Liver (tissue), 3 donors: ENCODE results near the gene TUBB6.

Experiments
- ATF3 ChIP-seq: IDR thresholded peaks from 2 replicates; pipeline ENCODE4 v1.6.1; 2016; ENCODE audit warnings: antibody characterized with exemption
- CTCF ChIP-seq: fragments of 150-350 bp; IDR thresholded peaks from 2 replicates; pipeline ENCODE4 v1.5.1; 2017; ENCODE audit warnings: improper control_type of control experiment, low read depth, low read length; ENCODE audit not compliant: missing input control
- FOXA2 ChIP-seq: IDR thresholded peaks from 2 replicates; pipeline ENCODE4 v1.6.1; 2016; ENCODE audit warnings: antibody characterized with exemption
- GABPA ChIP-seq, 2 donors: IDR thresholded peaks in 1 of 2; conservative IDR thresholded peaks in 1 of 2; 2 replicates each; pipeline ENCODE4 v1.6.1; 2016; ENCODE audit warnings: antibody characterized with exemption in 2 of 2, mild to moderate bottlenecking in 1 of 2, moderate library complexity in 1 of 2
- HNF4A ChIP-seq, 2 donors: conservative IDR thresholded peaks; 2 replicates each; pipeline ENCODE4 v1.6.1; 2016; ENCODE audit warnings: antibody characterized with exemption in 2 of 2, mild to moderate bottlenecking in 2 of 2
- HNF4G ChIP-seq: IDR thresholded peaks from 2 replicates; pipeline ENCODE4 v1.6.1; 2016; ENCODE audit warnings: antibody characterized with exemption
- NR2F2 ChIP-seq: IDR thresholded peaks from 2 replicates; pipeline ENCODE4 v1.6.1; 2016; ENCODE audit warnings: antibody characterized with exemption
- YY1 ChIP-seq: IDR thresholded peaks from 2 replicates; pipeline ENCODE4 v1.6.1; 2016; ENCODE audit warnings: antibody characterized with exemption, mild to moderate bottlenecking
- TF ChIP-seq, protein P1 (sequence below): IDR thresholded peaks from 2 replicates; pipeline ENCODE4 v1.6.1; 2016; ENCODE audit warnings: antibody characterized with exemption, mild to moderate bottlenecking
- donor health status: healthy.
- donor health status: healthy.

GRCh38 chr18:12306752-12307700, 1.0 kb upstream of the TUBB6 start:
- TF ChIP-seq CTCF (no peak), GABPA (IDR thresholded peaks at IDR 0.05 in 1 of 2, conservative IDR thresholded peaks at IDR 0.05 in 1 of 2) (no peak), ATF3 (no peak), FOXA2 (no peak), HNF4G (no peak), HNF4A (conservative IDR thresholded peaks at IDR 0.05) (no peak), NR2F2 (no peak), YY1 (no peak)
- TF ChIP-seq, protein P1, sequence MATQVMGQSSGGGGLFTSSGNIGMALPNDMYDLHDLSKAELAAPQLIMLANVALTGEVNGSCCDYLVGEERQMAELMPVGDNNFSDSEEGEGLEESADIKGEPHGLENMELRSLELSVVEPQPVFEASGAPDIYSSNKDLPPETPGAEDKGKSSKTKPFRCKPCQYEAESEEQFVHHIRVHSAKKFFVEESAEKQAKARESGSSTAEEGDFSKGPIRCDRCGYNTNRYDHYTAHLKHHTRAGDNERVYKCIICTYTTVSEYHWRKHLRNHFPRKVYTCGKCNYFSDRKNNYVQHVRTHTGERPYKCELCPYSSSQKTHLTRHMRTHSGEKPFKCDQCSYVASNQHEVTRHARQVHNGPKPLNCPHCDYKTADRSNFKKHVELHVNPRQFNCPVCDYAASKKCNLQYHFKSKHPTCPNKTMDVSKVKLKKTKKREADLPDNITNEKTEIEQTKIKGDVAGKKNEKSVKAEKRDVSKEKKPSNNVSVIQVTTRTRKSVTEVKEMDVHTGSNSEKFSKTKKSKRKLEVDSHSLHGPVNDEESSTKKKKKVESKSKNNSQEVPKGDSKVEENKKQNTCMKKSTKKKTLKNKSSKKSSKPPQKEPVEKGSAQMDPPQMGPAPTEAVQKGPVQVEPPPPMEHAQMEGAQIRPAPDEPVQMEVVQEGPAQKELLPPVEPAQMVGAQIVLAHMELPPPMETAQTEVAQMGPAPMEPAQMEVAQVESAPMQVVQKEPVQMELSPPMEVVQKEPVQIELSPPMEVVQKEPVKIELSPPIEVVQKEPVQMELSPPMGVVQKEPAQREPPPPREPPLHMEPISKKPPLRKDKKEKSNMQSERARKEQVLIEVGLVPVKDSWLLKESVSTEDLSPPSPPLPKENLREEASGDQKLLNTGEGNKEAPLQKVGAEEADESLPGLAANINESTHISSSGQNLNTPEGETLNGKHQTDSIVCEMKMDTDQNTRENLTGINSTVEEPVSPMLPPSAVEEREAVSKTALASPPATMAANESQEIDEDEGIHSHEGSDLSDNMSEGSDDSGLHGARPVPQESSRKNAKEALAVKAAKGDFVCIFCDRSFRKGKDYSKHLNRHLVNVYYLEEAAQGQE, result no peak
